ENCODE measurements around the gene TMEM135. TPM values are rescaled to one million over a fixed set of nuclear protein-coding genes. Genes with fewer than 3 reads are reported as not detected.

TMEM135 gene
- total RNA-seq, 2 experiments from 2014 or later: 37.2 to 39.8 TPM

GRCh38 chr11:87307101-87307500, 269.4 kb downstream of the TMEM135 start:
- ChIA-PET POLR2A (no interaction called here), CTCF (no interaction called here)
- Mint-ChIP-seq H3K27me3 (ENCODE audit: low read depth) (no peaks in the 10 kb centered on the region), H3K4me3 (no peak overlapping the region), H3K27ac (no peak overlapping the region), H3K36me3 (ENCODE audit: low read depth) (peaks cover 5% of the 10 kb centered on the region), H3K9me3 (ENCODE audit: insufficient read depth) (no peaks in the 10 kb centered on the region), H3K4me1 (ENCODE audit: low read depth) (no peaks in the 10 kb centered on the region)
- ATAC-seq (no peak), DNase-seq (no peak)

- peaks cover 4% of the 10 kb centered on the region for H3K36me3 Mint-ChIP-seq (ENCODE audit: low read depth)
- ATAC-seq: no peak
- no peak overlapping the region for H3K4me3 Mint-ChIP-seq
- DNase-seq: no peak
- no peaks in the 10 kb centered on the region for H3K9me3 Mint-ChIP-seq (ENCODE audit: insufficient read depth)
- H3K4me1 Mint-ChIP-seq (ENCODE audit: low read depth): no peaks in the 10 kb centered on the region
- ChIA-PET POLR2A (no interaction called here), CTCF (no interaction called here)
- H3K27me3 Mint-ChIP-seq (ENCODE audit: low read depth): no peaks in the 10 kb centered on the region
- no peak overlapping the region for H3K27ac Mint-ChIP-seq
Observed at GRCh38 chr11:87315229-87315628, 277.5 kb downstream of the TMEM135 start.

- no peak for DNase-seq
- CTCF ChIA-PET: no interaction called here
- no peak overlapping the region for H3K4me3 Mint-ChIP-seq
- no peak overlapping the region for H3K27ac Mint-ChIP-seq
- H3K36me3 Mint-ChIP-seq (ENCODE audit: low read depth): peaks cover 4% of the 10 kb centered on the region
- POLR2A ChIA-PET: interaction anchor here (0.7 kb wide), 1 partner anchor 279 kb away, joined by 3 read pairs; the partner anchor contains the start of gene TMEM135
- no peaks in the 10 kb centered on the region for H3K27me3 Mint-ChIP-seq (ENCODE audit: low read depth)
- no peaks in the 10 kb centered on the region for H3K4me1 Mint-ChIP-seq (ENCODE audit: low read depth)
- ATAC-seq: no peak
- H3K9me3 Mint-ChIP-seq (ENCODE audit: insufficient read depth): no peaks in the 10 kb centered on the region
Observed at GRCh38 chr11:87316491-87316890, 278.8 kb downstream of the TMEM135 start.

GRCh38 chr11:87317441-87317840, 279.7 kb downstream of the TMEM135 start:
- H3K4me1 Mint-ChIP-seq (ENCODE audit: low read depth): no peaks in the 10 kb centered on the region

GRCh38 chr11:87320123-87320522, 282.4 kb downstream of the TMEM135 start:
- CTCF ChIA-PET: interaction anchor here (1.5 kb wide), 1 partner anchor 32 kb away, joined by 3 read pairs; no protein-coding TSS in a partner anchor
- no peak for DNase-seq
- POLR2A ChIA-PET: no interaction called here
- H3K27me3 Mint-ChIP-seq (ENCODE audit: low read depth): no peaks in the 10 kb centered on the region
- peaks cover 11% of the 10 kb centered on the region for H3K36me3 Mint-ChIP-seq (ENCODE audit: low read depth)
- ATAC-seq: no peak
- H3K27ac Mint-ChIP-seq: no peak overlapping the region
- no peaks in the 10 kb centered on the region for H3K4me1 Mint-ChIP-seq (ENCODE audit: low read depth)
- no peak overlapping the region for H3K4me3 Mint-ChIP-seq
- no peaks in the 10 kb centered on the region for H3K9me3 Mint-ChIP-seq (ENCODE audit: insufficient read depth)

More at GRCh38 chr11:87317441-87317840, 279.7 kb downstream of the TMEM135 start:
- no peak overlapping the region for H3K27ac Mint-ChIP-seq
- no peaks in the 10 kb centered on the region for H3K27me3 Mint-ChIP-seq (ENCODE audit: low read depth)
- no peaks in the 10 kb centered on the region for H3K9me3 Mint-ChIP-seq (ENCODE audit: insufficient read depth)
- H3K4me3 Mint-ChIP-seq: no peak overlapping the region
- ChIA-PET POLR2A (no interaction called here), CTCF (no interaction called here)
- peaks cover 8% of the 10 kb centered on the region for H3K36me3 Mint-ChIP-seq (ENCODE audit: low read depth)
- ATAC-seq (no peak), DNase-seq (no peak)

GRCh38 chr11:87322568-87322967, 284.8 kb downstream of the TMEM135 start:
- CTCF ChIA-PET: no interaction called here
- POLR2A ChIA-PET: no interaction called here
- no peaks in the 10 kb centered on the region for H3K9me3 Mint-ChIP-seq (ENCODE audit: insufficient read depth)
- no peaks in the 10 kb centered on the region for H3K4me1 Mint-ChIP-seq (ENCODE audit: low read depth)
- no peak for DNase-seq
- no peak overlapping the region for H3K27ac Mint-ChIP-seq
- peaks cover 14% of the 10 kb centered on the region for H3K36me3 Mint-ChIP-seq (ENCODE audit: low read depth)
- no peak for ATAC-seq
- H3K27me3 Mint-ChIP-seq (ENCODE audit: low read depth): no peaks in the 10 kb centered on the region
- no peak overlapping the region for H3K4me3 Mint-ChIP-seq

- H3K4me1 Mint-ChIP-seq (ENCODE audit: low read depth): no peaks in the 10 kb centered on the region
- no peaks in the 10 kb centered on the region for H3K9me3 Mint-ChIP-seq (ENCODE audit: insufficient read depth)
- POLR2A ChIA-PET: no interaction called here
- CTCF ChIA-PET: no interaction called here
- peaks cover 11% of the 10 kb centered on the region for H3K36me3 Mint-ChIP-seq (ENCODE audit: low read depth)
- no peak overlapping the region for H3K27ac Mint-ChIP-seq
- ATAC-seq (no peak), DNase-seq (no peak)
- no peak overlapping the region for H3K4me3 Mint-ChIP-seq
- no peaks in the 10 kb centered on the region for H3K27me3 Mint-ChIP-seq (ENCODE audit: low read depth)
Observed at GRCh38 chr11:87323899-87324298, 286.2 kb downstream of the TMEM135 start.

- POLR2A ChIA-PET: no interaction called here
- peaks cover 9% of the 10 kb centered on the region for H3K36me3 Mint-ChIP-seq (ENCODE audit: low read depth)
- no peaks in the 10 kb centered on the region for H3K9me3 Mint-ChIP-seq (ENCODE audit: insufficient read depth)
- no peak overlapping the region for H3K27ac Mint-ChIP-seq
- no peak for ATAC-seq
- H3K4me1 Mint-ChIP-seq (ENCODE audit: low read depth): no peaks in the 10 kb centered on the region
- no peak overlapping the region for H3K4me3 Mint-ChIP-seq
- H3K27me3 Mint-ChIP-seq (ENCODE audit: low read depth): no peaks in the 10 kb centered on the region
- no peak for DNase-seq
- CTCF ChIA-PET: no interaction called here
Observed at GRCh38 chr11:87324817-87325489, 287.2 kb downstream of the TMEM135 start.

- CTCF ChIA-PET: no interaction called here
- Mint-ChIP-seq H3K36me3 (ENCODE audit: low read depth) (peaks cover 9% of the 10 kb centered on the region), H3K9me3 (ENCODE audit: insufficient read depth) (no peaks in the 10 kb centered on the region), H3K4me3 (no peak overlapping the region), H3K4me1 (ENCODE audit: low read depth) (no peaks in the 10 kb centered on the region), H3K27ac (no peak overlapping the region), H3K27me3 (ENCODE audit: low read depth) (no peaks in the 10 kb centered on the region)
- no peak for ATAC-seq
- POLR2A ChIA-PET: no interaction called here
- DNase-seq: no peak
Observed at GRCh38 chr11:87325490-87325872, 287.7 kb downstream of the TMEM135 start.

- peaks cover 9% of the 10 kb centered on the region for H3K36me3 Mint-ChIP-seq (ENCODE audit: low read depth)
- H3K27me3 Mint-ChIP-seq (ENCODE audit: low read depth): no peaks in the 10 kb centered on the region
- ATAC-seq (no peak), DNase-seq (no peak)
- H3K4me1 Mint-ChIP-seq (ENCODE audit: low read depth): no peaks in the 10 kb centered on the region
- no peaks in the 10 kb centered on the region for H3K9me3 Mint-ChIP-seq (ENCODE audit: insufficient read depth)
- ChIA-PET POLR2A (no interaction called here), CTCF (no interaction called here)
- no peak overlapping the region for H3K27ac Mint-ChIP-seq
- no peak overlapping the region for H3K4me3 Mint-ChIP-seq
Observed at GRCh38 chr11:87326594-87326993, 288.9 kb downstream of the TMEM135 start.

GRCh38 chr11:87329172-87329571, 291.4 kb downstream of the TMEM135 start:
- H3K4me3 Mint-ChIP-seq: no peak overlapping the region
- no peaks in the 10 kb centered on the region for H3K27me3 Mint-ChIP-seq (ENCODE audit: low read depth)
- DNase-seq (no peak), ATAC-seq (no peak)
- no peaks in the 10 kb centered on the region for H3K4me1 Mint-ChIP-seq (ENCODE audit: low read depth)
- H3K36me3 Mint-ChIP-seq (ENCODE audit: low read depth): peaks cover 5% of the 10 kb centered on the region
- H3K9me3 Mint-ChIP-seq (ENCODE audit: insufficient read depth): peaks cover 3% of the 10 kb centered on the region
- POLR2A ChIA-PET: no interaction called here
- H3K27ac Mint-ChIP-seq: no peak overlapping the region
- CTCF ChIA-PET: no interaction called here

- Mint-ChIP-seq H3K27me3 (ENCODE audit: low read depth) (no peaks in the 10 kb centered on the region), H3K27ac (no peak overlapping the region), H3K36me3 (ENCODE audit: low read depth) (peaks cover 3% of the 10 kb centered on the region), H3K4me1 (ENCODE audit: low read depth) (no peaks in the 10 kb centered on the region), H3K4me3 (no peak overlapping the region), H3K9me3 (ENCODE audit: insufficient read depth) (peaks cover 9% of the 10 kb centered on the region)
- no peak for ATAC-seq
- ChIA-PET CTCF (no interaction called here), POLR2A (no interaction called here)
- DNase-seq: no peak
Observed at GRCh38 chr11:87330187-87330601, 292.5 kb downstream of the TMEM135 start.

- Mint-ChIP-seq H3K36me3 (ENCODE audit: low read depth) (peaks cover 3% of the 10 kb centered on the region), H3K4me1 (ENCODE audit: low read depth) (no peaks in the 10 kb centered on the region), H3K27me3 (ENCODE audit: low read depth) (no peaks in the 10 kb centered on the region), H3K9me3 (ENCODE audit: insufficient read depth) (peaks cover 9% of the 10 kb centered on the region), H3K4me3 (no peak overlapping the region), H3K27ac (no peak overlapping the region)
- ATAC-seq (no peak), DNase-seq (no peak)
- POLR2A ChIA-PET: no interaction called here
- CTCF ChIA-PET: no interaction called here
Observed at GRCh38 chr11:87331273-87331672, 293.5 kb downstream of the TMEM135 start.

Measured in activated CD8-positive, alpha-beta T cell treated with anti-CD3 and anti-CD28 coated beads, Interleukin-2, amount 10 ng/mL, durations not matched to agents 7 days and 5 days (primary cell).